ENCODE measurements around the gene SLC26A4. TPM values are rescaled to one million over a fixed set of nuclear protein-coding genes. Genes with fewer than 3 reads are reported as not detected.

The SLC26A4 gene
- total RNA-seq, 1 experiment from 2014 or later, result 0.33 TPM

- Histone ChIP-seq H4K91ac (ENCODE audit: insufficient read length, low read depth, low read length) (no peak overlapping the region), H3K27ac (ENCODE audit: insufficient read length, low read depth, low read length) (no peak overlapping the region), H2BK15ac (ENCODE audit: low read depth, low read length) (no peak overlapping the region), H3K4me2 (ENCODE audit: insufficient read depth, insufficient read length, low read length) (no peak overlapping the region), H2BK12ac (ENCODE audit: insufficient read length, low read depth, low read length) (no peak overlapping the region), H3K27me3 (ENCODE audit: insufficient read depth, low read length) (no peaks in the 10 kb centered on the region; the same call in 1 of the 2 replicates), H3K4ac (ENCODE audit: low read depth, low read length) (no peak overlapping the region), H2BK5ac (ENCODE audit: insufficient read length, low read length) (no peak overlapping the region), H2BK20ac (ENCODE audit: low read depth, low read length, poor library complexity, severe bottlenecking) (no peak overlapping the region), H4K20me1 (ENCODE audit: control insufficient read depth, insufficient read depth, insufficient read length) (no peaks in the 10 kb centered on the region), H4K5ac (ENCODE audit: insufficient read length, low read depth, low read length) (no peak overlapping the region), H3K9me3 (ENCODE audit: control insufficient read depth, low read depth, low read length) (no peaks in the 10 kb centered on the region), H3K79me1 (ENCODE audit: insufficient read depth, low read depth, low read length, poor library complexity, severe bottlenecking) (no peaks in the 10 kb centered on the region), H2AFZ (ENCODE audit: low read length) (no peak overlapping the region), H2AK5ac (ENCODE audit: insufficient read length, low read length) (no peak overlapping the region), H3K18ac (ENCODE audit: insufficient read length, low read depth, low read length) (no peak overlapping the region), H3K14ac (ENCODE audit: insufficient read depth, low read length) (no peak overlapping the region), H3K4me1 (ENCODE audit: insufficient read depth, low read length) (no peaks in the 10 kb centered on the region), H3K23me2 (ENCODE audit: insufficient read length, low read depth, low read length, poor library complexity, severe bottlenecking) (no peaks in the 10 kb centered on the region), H2BK120ac (ENCODE audit: low read depth, low read length, poor library complexity, severe bottlenecking) (no peak overlapping the region), H4K8ac (replicated peaks; ENCODE audit: insufficient read length, low read depth, low read length) (no peak overlapping the region), H3K9ac (ENCODE audit: extremely low read depth, insufficient read length, low read length) (no peak overlapping the region), H3K56ac (ENCODE audit: insufficient read length, low read depth, low read length) (no peak overlapping the region), H3K23ac (ENCODE audit: insufficient read length, low read depth, low read length) (no peak overlapping the region), H3K79me2 (ENCODE audit: insufficient read depth, low read length) (no peaks in the 10 kb centered on the region), H3T11ph (ENCODE audit: low read length) (no peak overlapping the region)
- TF ChIP-seq CTCF (conservative IDR thresholded peaks at IDR 0.05), result no peak
- no CpG with 5 or more reads among the region's 2 CpGs for WGBS (ENCODE audit: extremely low coverage, insufficient read length, low lambda C conversion rate)
- Mint-ChIP-seq H3K27ac (no peak overlapping the region), H3K4me3 (no peak overlapping the region), H3K9me3 (no peaks in the 10 kb centered on the region), H3K4me1 (peaks cover 0 to 8% of the 10 kb centered on the region in 2 experiments; a peak in 1 of 4 replicates), H3K27me3 (ENCODE audit: low read depth) (peaks cover 7% of the 10 kb centered on the region), H3K36me3 (ENCODE audit: insufficient read depth in 1 of 3, low read depth in 3 of 3) (no peaks in the 10 kb centered on the region)
- DNase-seq, result no peak
Measured at GRCh38 chr7:107723255-107723654, 62.6 kb downstream of the SLC26A4 start.

Measured in H9 (cell line).